B cell (primary cell): ENCODE data around the gene NOS1AP. TPM values are rescaled to one million over a fixed set of nuclear protein-coding genes. Genes with fewer than 3 reads are reported as not detected.

Experiments
- ATAC-seq: fragments of 200-7000 bp; cut with Tn5 transposase; one replicate; pipeline ENCODE4 v1.10.0; 2021; ENCODE audit warnings: low read depth, mild to moderate bottlenecking, moderate number of reproducible peaks, moderate library complexity
- CTCF ChIA-PET: fragments of 350-600 bp; sonication (Branson Sonifier 250); formaldehyde crosslinking; loops from one replicate; lab custom pipeline; 2021; ENCODE audit warnings: antibody characterized with exemption, inconsistent platforms; lab: Charles Lee
- POLR2A ChIA-PET: fragments of 350-600 bp; sonication (Branson Sonifier 250); formaldehyde crosslinking; loops from one replicate; lab custom pipeline; 2021; ENCODE audit warnings: antibody characterized with exemption; lab: Charles Lee
- DNase-seq: peaks from one replicate; pipeline ENCODE4 v3.0.0; 2013
- H2AFZ ChIP-seq: 2 replicates; pipeline ENCODE4 v1.6.1; 2012; ENCODE audit warnings: mild to moderate bottlenecking, low read depth, low read length; ENCODE audit not compliant: insufficient read depth, poor library complexity, severe bottlenecking
- H3K27ac ChIP-seq, 2 donors: 1 replicate in 1 of 2; 2 replicates in 1 of 2; pipeline ENCODE4 v1.5.1; 2012 to 2013; ENCODE audit warnings: low read length in 2 of 2, mild to moderate bottlenecking in 2 of 2, moderate library complexity in 1 of 2
- H3K27me3 ChIP-seq, 4 experiments: fragments of 200-600 bp in 1 of 4; sonication (generic) in 1 of 4; replicated peaks in 1 of 4; 1 replicate in 2 of 4; 2 replicates in 2 of 4; pipeline versions ENCODE4 v1.6.1 to v1.7.0; 2013 to 2016; ENCODE audit warnings: low read length in 3 of 4, mild to moderate bottlenecking in 2 of 4, mixed read lengths in 1 of 4, moderate library complexity in 1 of 4; ENCODE audit not compliant: insufficient read depth in 4 of 4, control insufficient read depth in 3 of 4; ENCODE audit errors: control extremely low read depth in 1 of 4
- H3K36me3 ChIP-seq, 2 experiments: replicated peaks in 1 of 2; 1 replicate in 1 of 2; 2 replicates in 1 of 2; pipeline versions ENCODE4 v1.6.1 to v1.7.1; 2013; ENCODE audit warnings: low read length in 1 of 2; ENCODE audit not compliant: insufficient read depth in 2 of 2, control insufficient read depth in 1 of 2; ENCODE audit errors: control extremely low read depth in 1 of 2, extremely low read depth in 1 of 2
- H3K4me1 ChIP-seq, 2 donors: fragments of 200-600 bp in 1 of 2; sonication (generic) in 1 of 2; 1 replicate in 1 of 2; 2 replicates in 1 of 2; pipeline versions ENCODE4 v1.5.1 to v1.6.1; 2013 to 2017; ENCODE audit warnings: low read length in 2 of 2; ENCODE audit not compliant: control insufficient read depth in 2 of 2, insufficient read depth in 2 of 2
- H3K4me2 ChIP-seq: replicated peaks from 2 replicates; pipeline ENCODE3; 2012; ENCODE audit warnings: mild to moderate bottlenecking, low read depth, low read length; ENCODE audit not compliant: poor library complexity, severe bottlenecking
- H3K4me3 ChIP-seq, 5 experiments: fragments of 200-600 bp in 1 of 5; sonication (generic) in 1 of 5; 1 replicate in 3 of 5; 2 replicates in 2 of 5; pipeline versions ENCODE4 v1.5.1 to v1.7.0; 2011 to 2016; ENCODE audit warnings: low read length in 4 of 5, mild to moderate bottlenecking in 4 of 5, low read depth in 2 of 5, control low read depth in 1 of 5, moderate library complexity in 1 of 5; ENCODE audit not compliant: insufficient read depth in 1 of 5; ENCODE audit errors: control extremely low read depth in 1 of 5, extremely low read depth in 1 of 5
- H3K79me2 ChIP-seq: fragments of 200-600 bp; sonication (generic); one replicate; pipeline ENCODE4 v1.6.0; 2016; ENCODE audit warnings: low read length; ENCODE audit not compliant: control insufficient read depth, insufficient read depth
- H3K9ac ChIP-seq: fragments of 200-600 bp; sonication (generic); 2 replicates; pipeline ENCODE4 v1.6.1; 2017; ENCODE audit warnings: mild to moderate bottlenecking, low read length, moderate library complexity
- H3K9me3 ChIP-seq, 3 donors: one replicate each; pipeline versions ENCODE4 v1.6.1 to v1.7.1; 2013; ENCODE audit warnings: low read length in 2 of 3; ENCODE audit not compliant: control insufficient read depth in 2 of 3, insufficient read depth in 1 of 3; ENCODE audit errors: control extremely low read depth in 1 of 3
- H4K20me1 ChIP-seq: 2 replicates; pipeline ENCODE4 v1.6.0; 2012; ENCODE audit warnings: mild to moderate bottlenecking, low read length; ENCODE audit not compliant: insufficient read depth, control insufficient read depth, poor library complexity, severe bottlenecking
- H3K27ac Mint-ChIP-seq: one replicate; pipeline ENCODE4 v1.8.0; 2021; ENCODE audit warnings: mixed read lengths
- H3K27me3 Mint-ChIP-seq: one replicate; pipeline ENCODE4 v1.8.0; 2021; ENCODE audit warnings: mixed read lengths
- H3K4me1 Mint-ChIP-seq: one replicate; pipeline ENCODE4 v1.8.0; 2021; ENCODE audit warnings: mixed read lengths
- H3K4me3 Mint-ChIP-seq: one replicate; pipeline ENCODE4 v1.8.0; 2021; ENCODE audit warnings: mixed read lengths
- H3K9me3 Mint-ChIP-seq: one replicate; pipeline ENCODE4 v1.8.0; 2022; ENCODE audit warnings: mixed read lengths; ENCODE audit not compliant: insufficient read depth
- EZH2 ChIP-seq: IDR thresholded peaks from 2 replicates; pipeline ENCODE4 v1.6.1; 2012; ENCODE audit warnings: borderline replicate concordance, low read depth, mild to moderate bottlenecking, moderate library complexity, low read length; ENCODE audit not compliant: insufficient read depth, poor library complexity, severe bottlenecking
- WGBS: methylation state at CpG from one replicate; pipeline ENCODE4 v1.1.5; 2013; ENCODE audit warnings: missing lambda C conversion rate; ENCODE audit not compliant: insufficient coverage; 5-methylcytosine and 5-hydroxymethylcytosine counted together
- intact Hi-C: fragments of 100-400 bp; cut with micrococcal nuclease; formaldehyde crosslinking; loops from one replicate; pipeline ENCODE4 v1.10.0; 2022
- polyA plus RNA-seq: library from polyadenylated mRNA; depleted of rRNA; stranded (reverse); fragments of >200 nt; gene quantifications from 2 replicates; pipeline ENCODE4 v1.2.3, GENCODE V29; 2012
- total RNA-seq, 2 donors: library from RNA; stranded (reverse); fragments of 120-200 nt in 1 of 2; gene quantifications; 1 replicate in 1 of 2; 2 replicates in 1 of 2; pipeline versions ENCODE4 v1.2.3 to v1.2.4, GENCODE V29; 2013 to 2022
- TF ChIP-seq, protein P1 (sequence below): fragments of 200-600 bp; IDR thresholded peaks from one replicate; pipeline ENCODE4 v1.8.0; 2022; ENCODE audit warnings: antibody characterized with exemption, mild to moderate bottlenecking

Gene NOS1AP
- total and polyA plus RNA-seq, 2 donors (not counting 1 experiment from before 2014, with no cell fraction given), result 0.32 TPM; not detected in 1

DNA sequence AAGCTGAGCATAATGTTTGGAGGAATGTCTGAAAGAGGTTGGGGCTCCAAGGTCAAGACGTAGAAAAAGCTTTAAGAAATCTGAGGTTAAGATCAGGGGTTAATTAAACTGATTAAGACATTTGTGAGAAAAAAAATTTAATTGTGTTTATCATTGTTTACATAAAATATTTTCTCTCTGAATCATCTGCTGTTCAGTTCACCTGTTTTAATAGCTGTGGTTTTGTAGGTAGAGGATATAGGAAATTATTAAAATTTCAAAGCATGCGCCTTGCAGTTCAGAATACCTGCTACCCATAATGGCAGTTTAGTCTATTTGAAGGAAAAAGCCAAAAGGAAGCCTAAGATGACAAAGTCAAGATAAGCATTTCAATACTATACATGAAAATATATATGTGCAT lies 154.0 kb downstream of the NOS1AP start:
- POLR2A ChIA-PET, result no interaction called here
- Histone ChIP-seq H3K36me3 (no peaks in the 10 kb centered on the region), H3K4me2 (no peak overlapping the region), H3K4me1 (no peaks in the 10 kb centered on the region), H3K27ac (no peak overlapping the region), H3K27me3 (peaks cover 0 to 6% (median 0%) of the 10 kb centered on the region in 4 experiments), H2AFZ (no peak overlapping the region), H3K9me3 (no peaks in the 10 kb centered on the region), H3K4me3 (no peak overlapping the region), H3K79me2 (no peaks in the 10 kb centered on the region), H4K20me1 (no peaks in the 10 kb centered on the region), H3K9ac (no peak overlapping the region)
- DNase-seq, result no peak
- no peak for TF ChIP-seq EZH2
- TF ChIP-seq, protein P1, sequence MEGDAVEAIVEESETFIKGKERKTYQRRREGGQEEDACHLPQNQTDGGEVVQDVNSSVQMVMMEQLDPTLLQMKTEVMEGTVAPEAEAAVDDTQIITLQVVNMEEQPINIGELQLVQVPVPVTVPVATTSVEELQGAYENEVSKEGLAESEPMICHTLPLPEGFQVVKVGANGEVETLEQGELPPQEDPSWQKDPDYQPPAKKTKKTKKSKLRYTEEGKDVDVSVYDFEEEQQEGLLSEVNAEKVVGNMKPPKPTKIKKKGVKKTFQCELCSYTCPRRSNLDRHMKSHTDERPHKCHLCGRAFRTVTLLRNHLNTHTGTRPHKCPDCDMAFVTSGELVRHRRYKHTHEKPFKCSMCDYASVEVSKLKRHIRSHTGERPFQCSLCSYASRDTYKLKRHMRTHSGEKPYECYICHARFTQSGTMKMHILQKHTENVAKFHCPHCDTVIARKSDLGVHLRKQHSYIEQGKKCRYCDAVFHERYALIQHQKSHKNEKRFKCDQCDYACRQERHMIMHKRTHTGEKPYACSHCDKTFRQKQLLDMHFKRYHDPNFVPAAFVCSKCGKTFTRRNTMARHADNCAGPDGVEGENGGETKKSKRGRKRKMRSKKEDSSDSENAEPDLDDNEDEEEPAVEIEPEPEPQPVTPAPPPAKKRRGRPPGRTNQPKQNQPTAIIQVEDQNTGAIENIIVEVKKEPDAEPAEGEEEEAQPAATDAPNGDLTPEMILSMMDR, result no peak
- H3K27ac Mint-ChIP-seq, result no peak overlapping the region
- H3K4me3 Mint-ChIP-seq, result no peak overlapping the region
- no peaks in the 10 kb centered on the region for H3K4me1 Mint-ChIP-seq
- intact Hi-C loops, result no loop called here
- ATAC-seq, result no peak
- WGBS, result no CpG with 5 or more reads among the region's 2 CpGs
- peaks cover 44% of the 10 kb centered on the region for H3K27me3 Mint-ChIP-seq
- H3K9me3 Mint-ChIP-seq, result no peaks in the 10 kb centered on the region
- CTCF ChIA-PET, result no interaction called here

DNA sequence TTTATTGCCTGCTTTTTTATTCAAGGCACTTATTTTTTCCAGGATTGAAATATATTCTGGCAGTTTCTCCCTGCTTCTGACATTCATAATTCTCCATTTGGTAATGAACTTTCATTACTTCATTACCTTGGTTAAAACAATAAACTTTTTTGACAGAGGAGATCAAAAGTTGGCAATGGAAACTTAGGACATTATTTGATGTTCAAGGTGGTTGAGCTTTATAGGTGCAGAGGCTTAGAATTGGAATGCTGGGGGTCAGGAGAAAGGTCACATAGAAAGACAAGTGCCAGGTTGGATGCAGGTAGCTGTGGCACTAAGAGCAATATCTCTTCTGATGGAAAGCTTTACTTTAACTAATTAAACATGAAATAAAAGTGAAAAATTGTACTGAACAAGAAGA lies 154.8 kb downstream of the NOS1AP start:
- Histone ChIP-seq H3K27ac (no peak overlapping the region), H4K20me1 (no peaks in the 10 kb centered on the region), H3K27me3 (peaks cover 0 to 6% (median 0%) of the 10 kb centered on the region in 4 experiments), H3K4me3 (no peak overlapping the region), H2AFZ (no peak overlapping the region), H3K9me3 (no peaks in the 10 kb centered on the region), H3K9ac (no peak overlapping the region), H3K36me3 (no peaks in the 10 kb centered on the region), H3K4me2 (no peak overlapping the region), H3K4me1 (no peaks in the 10 kb centered on the region), H3K79me2 (no peaks in the 10 kb centered on the region)
- TF ChIP-seq, protein P1, result no peak
- TF ChIP-seq EZH2, result no peak
- no peak for DNase-seq
- CTCF ChIA-PET, result no interaction called here
- Mint-ChIP-seq H3K27me3 (peaks cover 44% of the 10 kb centered on the region), H3K27ac (no peak overlapping the region), H3K4me3 (no peak overlapping the region), H3K4me1 (no peaks in the 10 kb centered on the region), H3K9me3 (no peaks in the 10 kb centered on the region)
- no peak for ATAC-seq
- POLR2A ChIA-PET, result no interaction called here
- intact Hi-C loops, result no loop called here
